SK-N-MC (cell line): ENCODE results near the gene KIF16B.

Experiments
- EZH2 ChIP-seq: fragments of 200-600 bp; sonication (generic); IDR thresholded peaks from one replicate; pipeline ENCODE4 v1.6.1; 2017; ENCODE audit warnings: antibody characterized with exemption
- POLR2AphosphoS5 ChIP-seq: IDR thresholded peaks from 2 replicates; pipeline ENCODE4 v1.6.1; 2012; ENCODE audit warnings: mild to moderate bottlenecking, low read depth, low read length, borderline replicate concordance

DNA sequence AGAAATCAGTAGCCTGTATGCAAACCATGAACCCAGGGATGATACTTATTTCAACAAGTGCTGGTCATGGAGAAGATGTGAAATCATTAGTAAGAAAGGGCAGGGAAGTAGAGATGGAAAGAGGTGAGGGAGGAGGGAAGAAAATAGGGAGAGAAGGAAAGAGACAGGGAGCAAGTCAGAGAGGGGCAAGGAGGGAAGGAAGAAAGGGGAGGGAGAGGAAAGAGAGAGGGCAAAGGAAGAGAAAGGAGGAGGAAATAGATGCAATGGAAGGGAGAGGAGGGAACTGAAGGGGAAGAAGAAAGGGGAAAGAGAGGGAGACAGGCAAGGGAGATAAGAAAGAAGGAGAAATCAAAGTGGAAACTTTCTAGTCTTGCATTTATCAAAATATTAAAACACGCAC, 195.1 kb downstream of the KIF16B start:
- no peak for TF ChIP-seq POLR2AphosphoS5
- TF ChIP-seq EZH2 = no peak
